ENCODE data around the gene IL7R.
"Not testable (repeated sequence)": the region's sequence is repeated elsewhere in the genome, so short reads cannot be mapped to it uniquely, and the experiment has no call there.

Gene IL7R

DNA sequence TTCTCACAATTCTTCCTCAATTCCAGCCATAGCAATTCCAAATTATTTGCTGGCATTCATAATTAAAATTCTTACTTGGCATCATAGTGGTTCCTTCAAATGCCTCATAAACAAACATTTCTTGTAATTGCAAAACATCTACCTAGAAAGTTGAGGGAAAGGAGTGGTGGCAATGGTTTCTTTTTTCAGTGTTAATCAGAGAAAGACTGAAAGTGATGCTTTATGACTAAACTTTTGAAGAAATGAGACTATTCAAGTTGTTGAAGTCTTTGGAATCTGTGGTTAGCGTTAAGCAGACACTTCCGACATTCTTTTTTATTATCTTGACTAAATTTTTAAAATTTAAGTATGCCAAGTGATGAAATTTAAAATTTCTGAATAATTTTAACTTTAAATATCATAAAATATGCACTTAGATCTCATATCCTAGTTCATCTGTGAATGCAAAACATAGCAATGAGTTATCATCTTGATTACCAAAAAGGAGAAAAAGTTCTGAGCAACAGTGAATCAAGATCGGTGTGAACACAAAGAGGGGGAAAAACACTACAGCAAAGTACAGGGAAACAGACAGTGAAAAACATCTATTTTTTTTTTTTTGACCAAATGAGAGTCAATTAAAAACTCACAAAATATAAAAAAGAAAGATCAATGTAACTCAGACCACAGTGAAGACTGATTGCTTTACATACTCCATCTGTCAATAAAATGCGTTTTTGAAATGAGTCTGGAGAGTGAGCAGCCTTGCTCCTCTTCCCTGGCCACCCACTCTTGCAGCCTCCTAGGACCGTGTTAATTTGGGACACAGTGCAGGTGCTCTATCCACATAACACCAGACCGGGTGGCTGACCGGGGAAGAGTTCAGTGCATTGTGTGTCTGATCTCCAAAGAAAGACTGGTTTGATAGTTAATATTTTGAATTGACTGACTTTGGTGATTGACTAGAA lies 20.6 kb upstream of the IL7R start:
- no peak overlapping the region for H3K4me3 ChIP-seq (replicated peaks; ENCODE audit: insufficient read depth, low read length)
- H3K27ac ChIP-seq (replicated peaks) = no peak overlapping the region
- no peak for DNase-seq (ENCODE audit: low read depth in 1 of 2, low spot score in 1 of 2)
- H3K27me3 ChIP-seq (ENCODE audit: insufficient read depth, poor library complexity, severe bottlenecking) = no peaks in the 10 kb centered on the region
- TF ChIP-seq, protein P1, sequence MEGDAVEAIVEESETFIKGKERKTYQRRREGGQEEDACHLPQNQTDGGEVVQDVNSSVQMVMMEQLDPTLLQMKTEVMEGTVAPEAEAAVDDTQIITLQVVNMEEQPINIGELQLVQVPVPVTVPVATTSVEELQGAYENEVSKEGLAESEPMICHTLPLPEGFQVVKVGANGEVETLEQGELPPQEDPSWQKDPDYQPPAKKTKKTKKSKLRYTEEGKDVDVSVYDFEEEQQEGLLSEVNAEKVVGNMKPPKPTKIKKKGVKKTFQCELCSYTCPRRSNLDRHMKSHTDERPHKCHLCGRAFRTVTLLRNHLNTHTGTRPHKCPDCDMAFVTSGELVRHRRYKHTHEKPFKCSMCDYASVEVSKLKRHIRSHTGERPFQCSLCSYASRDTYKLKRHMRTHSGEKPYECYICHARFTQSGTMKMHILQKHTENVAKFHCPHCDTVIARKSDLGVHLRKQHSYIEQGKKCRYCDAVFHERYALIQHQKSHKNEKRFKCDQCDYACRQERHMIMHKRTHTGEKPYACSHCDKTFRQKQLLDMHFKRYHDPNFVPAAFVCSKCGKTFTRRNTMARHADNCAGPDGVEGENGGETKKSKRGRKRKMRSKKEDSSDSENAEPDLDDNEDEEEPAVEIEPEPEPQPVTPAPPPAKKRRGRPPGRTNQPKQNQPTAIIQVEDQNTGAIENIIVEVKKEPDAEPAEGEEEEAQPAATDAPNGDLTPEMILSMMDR (IDR thresholded peaks at IDR 0.05; ENCODE audit: insufficient read depth, low read length) = no peak
- TF ChIP-seq SPI1 (IDR thresholded peaks at IDR 0.05; ENCODE audit: borderline replicate concordance, low read depth) = no peak
- TF ChIP-seq POLR2AphosphoS5 (IDR thresholded peaks at IDR 0.05; ENCODE audit: low read depth) = no peak
- TF ChIP-seq, protein P2, sequence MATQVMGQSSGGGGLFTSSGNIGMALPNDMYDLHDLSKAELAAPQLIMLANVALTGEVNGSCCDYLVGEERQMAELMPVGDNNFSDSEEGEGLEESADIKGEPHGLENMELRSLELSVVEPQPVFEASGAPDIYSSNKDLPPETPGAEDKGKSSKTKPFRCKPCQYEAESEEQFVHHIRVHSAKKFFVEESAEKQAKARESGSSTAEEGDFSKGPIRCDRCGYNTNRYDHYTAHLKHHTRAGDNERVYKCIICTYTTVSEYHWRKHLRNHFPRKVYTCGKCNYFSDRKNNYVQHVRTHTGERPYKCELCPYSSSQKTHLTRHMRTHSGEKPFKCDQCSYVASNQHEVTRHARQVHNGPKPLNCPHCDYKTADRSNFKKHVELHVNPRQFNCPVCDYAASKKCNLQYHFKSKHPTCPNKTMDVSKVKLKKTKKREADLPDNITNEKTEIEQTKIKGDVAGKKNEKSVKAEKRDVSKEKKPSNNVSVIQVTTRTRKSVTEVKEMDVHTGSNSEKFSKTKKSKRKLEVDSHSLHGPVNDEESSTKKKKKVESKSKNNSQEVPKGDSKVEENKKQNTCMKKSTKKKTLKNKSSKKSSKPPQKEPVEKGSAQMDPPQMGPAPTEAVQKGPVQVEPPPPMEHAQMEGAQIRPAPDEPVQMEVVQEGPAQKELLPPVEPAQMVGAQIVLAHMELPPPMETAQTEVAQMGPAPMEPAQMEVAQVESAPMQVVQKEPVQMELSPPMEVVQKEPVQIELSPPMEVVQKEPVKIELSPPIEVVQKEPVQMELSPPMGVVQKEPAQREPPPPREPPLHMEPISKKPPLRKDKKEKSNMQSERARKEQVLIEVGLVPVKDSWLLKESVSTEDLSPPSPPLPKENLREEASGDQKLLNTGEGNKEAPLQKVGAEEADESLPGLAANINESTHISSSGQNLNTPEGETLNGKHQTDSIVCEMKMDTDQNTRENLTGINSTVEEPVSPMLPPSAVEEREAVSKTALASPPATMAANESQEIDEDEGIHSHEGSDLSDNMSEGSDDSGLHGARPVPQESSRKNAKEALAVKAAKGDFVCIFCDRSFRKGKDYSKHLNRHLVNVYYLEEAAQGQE (IDR thresholded peaks at IDR 0.05; ENCODE audit: insufficient replicate concordance, low read depth) = no peak
- TF ChIP-seq GABPA (IDR thresholded peaks at IDR 0.05; ENCODE audit: low read depth) = no peak

DNA sequence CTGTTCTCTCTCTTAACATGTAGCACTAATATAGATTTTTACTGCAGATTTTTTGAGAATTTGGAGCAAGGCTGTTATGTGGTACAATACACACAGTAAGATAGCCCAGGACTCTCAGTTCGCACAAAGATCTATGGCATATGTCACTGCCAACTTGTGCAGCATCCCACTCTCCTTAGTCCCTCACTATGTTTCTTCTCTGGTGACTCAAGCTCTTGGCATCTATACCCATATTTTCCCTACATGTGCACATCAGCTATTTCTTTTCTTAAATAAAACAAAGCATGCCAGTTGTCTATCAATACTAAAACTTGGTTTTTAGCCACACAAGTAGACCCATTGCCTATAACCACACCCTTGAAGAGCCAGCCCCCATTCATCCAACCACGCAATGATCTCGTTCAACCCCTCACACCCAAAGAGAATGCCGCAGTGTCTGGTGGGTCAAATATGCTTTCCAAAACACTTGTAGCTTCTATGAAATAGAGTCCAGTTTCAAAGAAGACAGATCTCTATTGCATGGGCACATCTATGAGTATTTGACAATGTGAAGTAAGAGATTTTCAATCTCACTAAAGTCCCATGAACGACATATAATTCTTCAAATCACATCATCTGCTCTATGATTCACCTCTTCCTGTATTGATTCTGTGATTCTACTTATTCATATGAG lies 18.2 kb upstream of the IL7R start:
- H3K27ac ChIP-seq (replicated peaks) = no peak overlapping the region
- TF ChIP-seq POLR2AphosphoS5 (IDR thresholded peaks at IDR 0.05; ENCODE audit: low read depth) (no peak), SPI1 (IDR thresholded peaks at IDR 0.05; ENCODE audit: borderline replicate concordance, low read depth) (no peak), GABPA (IDR thresholded peaks at IDR 0.05; ENCODE audit: low read depth) (no peak)
- TF ChIP-seq, protein P1 (IDR thresholded peaks at IDR 0.05; ENCODE audit: insufficient read depth, low read length) = no peak
- TF ChIP-seq, protein P2 (IDR thresholded peaks at IDR 0.05; ENCODE audit: insufficient replicate concordance, low read depth) = no peak
- no peaks in the 10 kb centered on the region for H3K27me3 ChIP-seq (ENCODE audit: insufficient read depth, poor library complexity, severe bottlenecking)
- DNase-seq (ENCODE audit: low read depth in 1 of 2, low spot score in 1 of 2) = no peak
- no peak overlapping the region for H3K4me3 ChIP-seq (replicated peaks; ENCODE audit: insufficient read depth, low read length)

DNA sequence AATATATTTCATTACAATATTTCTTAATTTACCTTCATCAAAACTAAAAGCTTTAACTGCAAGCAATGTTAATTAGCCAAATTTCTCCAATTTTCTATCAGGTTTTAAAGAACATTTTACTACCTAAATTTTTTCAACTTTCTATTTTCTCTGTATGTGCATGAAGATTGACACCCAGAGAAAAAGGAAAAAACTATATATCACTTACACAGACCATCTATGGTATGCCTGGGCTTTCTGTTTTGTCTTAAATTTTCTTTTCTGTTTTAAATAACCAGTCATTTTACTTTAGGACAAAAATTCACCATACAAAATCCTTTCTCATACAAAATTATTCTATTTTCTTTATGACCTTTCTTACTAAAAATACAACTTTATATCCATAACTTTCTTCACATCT lies 13.8 kb upstream of the IL7R start:
- Histone ChIP-seq H3K27me3 (ENCODE audit: insufficient read depth, poor library complexity, severe bottlenecking) (no peaks in the 10 kb centered on the region), H3K4me3 (replicated peaks; ENCODE audit: insufficient read depth, low read length) (no peak overlapping the region), H3K27ac (replicated peaks) (no peak overlapping the region)
- TF ChIP-seq, protein P2 (IDR thresholded peaks at IDR 0.05; ENCODE audit: insufficient replicate concordance, low read depth) = no peak
- no peak for TF ChIP-seq GABPA (IDR thresholded peaks at IDR 0.05; ENCODE audit: low read depth)
- no peak for TF ChIP-seq SPI1 (IDR thresholded peaks at IDR 0.05; ENCODE audit: borderline replicate concordance, low read depth)
- TF ChIP-seq POLR2AphosphoS5 (IDR thresholded peaks at IDR 0.05; ENCODE audit: low read depth) = no peak
- TF ChIP-seq, protein P1 (IDR thresholded peaks at IDR 0.05; ENCODE audit: insufficient read depth, low read length) = no peak
- no peak for DNase-seq (ENCODE audit: low read depth in 1 of 2, low spot score in 1 of 2)

DNA sequence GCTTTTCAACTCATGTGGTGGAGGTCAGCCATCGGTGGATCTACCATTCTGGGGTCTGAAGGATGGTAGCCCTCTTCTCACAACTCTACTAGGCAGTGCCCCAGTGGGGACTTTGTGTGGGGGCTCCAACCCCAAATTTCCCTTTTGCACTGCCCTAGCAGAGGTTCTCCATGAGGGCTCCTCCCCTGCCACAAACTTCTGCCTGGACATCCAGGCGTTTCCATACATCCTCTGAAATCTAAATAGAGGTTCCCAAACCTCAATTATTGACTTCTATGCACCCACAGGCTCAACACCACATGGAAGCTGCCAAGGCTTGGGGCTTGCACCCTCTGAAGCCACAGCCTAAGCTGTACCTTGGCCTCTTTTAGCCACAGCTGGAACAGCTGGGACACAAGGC lies 11.2 kb upstream of the IL7R start:
- not testable (repeated sequence) for DNase-seq (ENCODE audit: low read depth in 1 of 2, low spot score in 1 of 2)

More for the DNA sequence above, 11.2 kb upstream of the IL7R start:
- H3K27me3 ChIP-seq (ENCODE audit: insufficient read depth, poor library complexity, severe bottlenecking); H3K27ac ChIP-seq (replicated peaks); H3K4me3 ChIP-seq (replicated peaks; ENCODE audit: insufficient read depth, low read length): not testable (repeated sequence)

All from HL-60 (cell line).